Measurements from ENCODE around the gene NCK1.

DNA sequence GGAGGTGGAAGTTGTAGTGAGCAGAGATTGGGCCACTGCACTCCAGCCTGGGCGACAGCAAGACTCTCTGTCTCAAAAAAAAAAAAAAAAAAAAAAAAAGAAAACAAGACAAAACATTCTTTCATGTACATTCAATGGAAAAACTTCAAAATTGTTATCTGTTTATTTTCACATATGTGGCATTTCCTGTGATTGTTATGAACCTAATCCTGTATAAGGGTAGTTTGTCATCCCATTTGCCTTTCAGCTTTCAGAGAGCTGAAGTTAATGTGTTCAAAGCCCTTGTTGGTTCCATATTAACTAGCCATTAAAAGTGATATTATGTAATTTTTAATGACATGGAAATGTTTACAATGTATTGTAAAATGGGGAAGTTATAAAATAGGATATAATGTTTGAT lies 17.3 kb upstream of the NCK1 start:
- TF ChIP-seq, protein P1, sequence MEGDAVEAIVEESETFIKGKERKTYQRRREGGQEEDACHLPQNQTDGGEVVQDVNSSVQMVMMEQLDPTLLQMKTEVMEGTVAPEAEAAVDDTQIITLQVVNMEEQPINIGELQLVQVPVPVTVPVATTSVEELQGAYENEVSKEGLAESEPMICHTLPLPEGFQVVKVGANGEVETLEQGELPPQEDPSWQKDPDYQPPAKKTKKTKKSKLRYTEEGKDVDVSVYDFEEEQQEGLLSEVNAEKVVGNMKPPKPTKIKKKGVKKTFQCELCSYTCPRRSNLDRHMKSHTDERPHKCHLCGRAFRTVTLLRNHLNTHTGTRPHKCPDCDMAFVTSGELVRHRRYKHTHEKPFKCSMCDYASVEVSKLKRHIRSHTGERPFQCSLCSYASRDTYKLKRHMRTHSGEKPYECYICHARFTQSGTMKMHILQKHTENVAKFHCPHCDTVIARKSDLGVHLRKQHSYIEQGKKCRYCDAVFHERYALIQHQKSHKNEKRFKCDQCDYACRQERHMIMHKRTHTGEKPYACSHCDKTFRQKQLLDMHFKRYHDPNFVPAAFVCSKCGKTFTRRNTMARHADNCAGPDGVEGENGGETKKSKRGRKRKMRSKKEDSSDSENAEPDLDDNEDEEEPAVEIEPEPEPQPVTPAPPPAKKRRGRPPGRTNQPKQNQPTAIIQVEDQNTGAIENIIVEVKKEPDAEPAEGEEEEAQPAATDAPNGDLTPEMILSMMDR (IDR thresholded peaks at IDR 0.05 in 2 of 3, conservative IDR thresholded peaks at IDR 0.05 in 1 of 3; ENCODE audit: borderline replicate concordance in 1 of 3, insufficient read depth in 1 of 3, low read depth in 2 of 3, low read length in 2 of 3) = no peak
- TF ChIP-seq JUND (IDR thresholded peaks at IDR 0.05) (no peak), FOSL1 (IDR thresholded peaks at IDR 0.05; ENCODE audit: low read depth) (no peak), CEBPB (IDR thresholded peaks at IDR 0.05; ENCODE audit: low read depth) (no peak), POLR2A (IDR thresholded peaks at IDR 0.05; ENCODE audit: borderline replicate concordance, extremely low read depth, insufficient read depth, insufficient read length) (no peak), REST (IDR thresholded peaks at IDR 0.05; ENCODE audit: low read depth) (no peak), ZFX (IDR thresholded peaks at IDR 0.05) (no peak), POLR2AphosphoS5 (IDR thresholded peaks at IDR 0.05; ENCODE audit: low read depth, low read length) (no peak), YY1 (IDR thresholded peaks at IDR 0.05; ENCODE audit: extremely low read depth, insufficient replicate concordance, low read depth, low read length) (no peak)
